ENCODE data around the gene TNFAIP8L1. TPM values are rescaled to one million over a fixed set of nuclear protein-coding genes. Genes with fewer than 3 reads are reported as not detected.

The TNFAIP8L1 gene
- total and polyA plus RNA-seq, 2 of the 8 experiments (the other 6 are each of a cell fraction or from before 2014, with no cell fraction given), result 3.2 to 6.1 TPM

GRCh38 chr19:4640247-4641000, 1.1 kb downstream of the TNFAIP8L1 start:
- H2AK5ac ChIP-seq (ENCODE audit: low read depth, low read length), result no peak overlapping the region
- no peak overlapping the region for H3K9ac ChIP-seq (replicated peaks in 1 of 4; ENCODE audit: extremely low read depth in 1 of 4, low read depth in 3 of 4, low read length in 3 of 4)
- no peak overlapping the region for H3K23ac ChIP-seq (ENCODE audit: insufficient read length)
- no peak overlapping the region for H4K5ac ChIP-seq (ENCODE audit: insufficient read length, low read depth, low read length)
- no peak overlapping the region for H4K8ac ChIP-seq (ENCODE audit: extremely low read depth, insufficient read depth, low read length)
- ChIA-PET POLR2A (ENCODE audit: partially characterized antibody) (interaction anchor here (0.8 to 1.8 kb wide), 4 partner anchors 8 to 74 kb away, joined by 3 to 6 read pairs (median 4); no protein-coding TSS in a partner anchor), CTCF (ENCODE audit: partially characterized antibody) (interaction anchor here (0.7 to 1.7 kb wide), 10 partner anchors 8 to 105 kb away, joined by 3 to 5 read pairs (median 3); partner anchors contain the start of gene PLIN5)
- no peaks in the 10 kb centered on the region for H3K79me2 ChIP-seq (ENCODE audit: control insufficient read depth in 1 of 2, insufficient read depth in 2 of 2, low read length in 2 of 2)
- no peak overlapping the region for H2BK15ac ChIP-seq (ENCODE audit: low read length)
- no peak overlapping the region for H2BK120ac ChIP-seq (replicated peaks; ENCODE audit: low read depth, low read length)
- H2BK12ac ChIP-seq (ENCODE audit: low read depth, low read length), result 0 out of 2 replicates have a peak overlapping the region, but pooled peaks have one; percentile 23
- H3K27me3 ChIP-seq (replicated peaks in 1 of 4; ENCODE audit: control insufficient read depth in 3 of 4, extremely low read depth in 1 of 4, insufficient read depth in 3 of 4, low read length in 3 of 4), result peaks cover 0 to 13% (median 10%) of the 10 kb centered on the region in 4 experiments; a peak in 5 of 7 replicates
- H3K23me2 ChIP-seq (ENCODE audit: low read depth, low read length), result peaks cover 11% of the 10 kb centered on the region; the same call in 1 of the 2 replicates
- H3K27ac ChIP-seq (ENCODE audit: low read depth, low read length), result no peak overlapping the region
- whole genome bisulfite sequencing, 2 experiments (ENCODE audit: extremely low coverage in 1 of 2, insufficient coverage in 1 of 2, insufficient read length in 1 of 2, insufficient replicate concordance in 2 of 2, low coverage in 1 of 2, low lambda C conversion rate in 2 of 2, missing lambda C conversion rate in 1 of 2), result 84% methylated on average over 17 of the region's 17 CpGs; no CpG with 5 or more reads in 1 of the 2 experiments
- H2BK5ac ChIP-seq (ENCODE audit: low read depth, low read length), result no peak overlapping the region
- H3K9me3 ChIP-seq (ENCODE audit: insufficient read depth in 2 of 2, low read depth in 1 of 2, low read length in 1 of 2), result no peaks in the 10 kb centered on the region
- H3K56ac ChIP-seq (replicated peaks; ENCODE audit: insufficient read length, low read depth, low read length), result no peak overlapping the region
- H4K91ac ChIP-seq (replicated peaks; ENCODE audit: insufficient read length, low read length), result no peak overlapping the region
- peak overlapping the region in 3 of 4 experiments; percentile 54 to 69 (median 61); a peak in 5 of 8 replicates for H3K4me3 ChIP-seq (ENCODE audit: extremely low read depth in 1 of 4, insufficient read depth in 2 of 4, low read depth in 3 of 4, low read length in 4 of 4)
- no peak overlapping the region for H2BK20ac ChIP-seq (ENCODE audit: low read length)
- H3K4me1 ChIP-seq (replicated peaks in 1 of 4; ENCODE audit: control insufficient read depth in 3 of 4, insufficient read depth in 4 of 4, low read length in 3 of 4), result peaks cover 0 to 10% (median 6%) of the 10 kb centered on the region in 4 experiments; a peak in 3 of 7 replicates
- DNase-seq (ENCODE audit: low read depth in 1 of 2, low spot score in 2 of 2) (no peak), FAIRE-seq (no peak)
- H3K4ac ChIP-seq (replicated peaks; ENCODE audit: insufficient read length, low read depth, low read length), result no peak overlapping the region
- TF ChIP-seq NANOG (IDR thresholded peaks at IDR 0.05; ENCODE audit: insufficient read depth, low read depth, low read length, poor library complexity, severe bottlenecking) (no peak), KDM1A (IDR thresholded peaks at IDR 0.05; ENCODE audit: borderline replicate concordance, low read length) (peak; percentile 6; the same call in 1 of the 2 replicates)
- peaks cover 0 to 3% of the 10 kb centered on the region in 2 experiments for H4K20me1 ChIP-seq (replicated peaks in 1 of 2; ENCODE audit: control insufficient read depth in 1 of 2, insufficient read depth in 2 of 2, low read length in 2 of 2)
- H3K18ac ChIP-seq (ENCODE audit: extremely low read depth, low read length), result no peak overlapping the region
- no peaks in the 10 kb centered on the region for H3K36me3 ChIP-seq (ENCODE audit: control insufficient read depth in 2 of 4, insufficient read depth in 4 of 4, low read length in 3 of 4)
- no peak overlapping the region for H2AFZ ChIP-seq (ENCODE audit: low read length)
- H3K14ac ChIP-seq (ENCODE audit: insufficient read length), result no peak overlapping the region
- H3K79me1 ChIP-seq (ENCODE audit: low read depth, low read length), result peaks cover 6% of the 10 kb centered on the region; the same call in 1 of the 2 replicates
- H3K4me2 ChIP-seq (ENCODE audit: insufficient read depth in 1 of 2, low read depth in 2 of 2, low read length in 2 of 2), result peak overlapping the region; percentile 68 to 75; a peak in 3 of 4 replicates
